ENCODE data around the gene KRT7.
A peak's percentile ranks its signal among the peaks of the same experiment; 100 is the strongest.

KRT7 gene

GRCh38 chr12:52199294-52199919 is 33.6 kb upstream of the KRT7 start:
- no peak for DNase-seq (ENCODE audit: low read depth)

GRCh38 chr12:52200086-52200780 is 32.8 kb upstream of the KRT7 start:
- DNase-seq (ENCODE audit: low read depth), result no peak

- DNase-seq (ENCODE audit: low read depth), result no peak
These were observed 32.1 kb upstream of the KRT7 start for GRCh38 chr12:52200781-52201450.

GRCh38 chr12:52201451-52201839 is 31.6 kb upstream of the KRT7 start:
- DNase-seq (ENCODE audit: low read depth), result no peak

- DNase-seq (ENCODE audit: low read depth), result no peak
These were observed 30.5 kb upstream of the KRT7 start for GRCh38 chr12:52202361-52203078.

GRCh38 chr12:52203079-52203921 is 29.7 kb upstream of the KRT7 start:
- no peak for DNase-seq (ENCODE audit: low read depth)

GRCh38 chr12:52204095-52204930 is 28.7 kb upstream of the KRT7 start:
- no peak for DNase-seq (ENCODE audit: low read depth)

GRCh38 chr12:52204931-52205505 is 28.0 kb upstream of the KRT7 start:
- no peak for DNase-seq (ENCODE audit: low read depth)

- no peak for DNase-seq (ENCODE audit: low read depth)
These were observed 27.3 kb upstream of the KRT7 start for GRCh38 chr12:52205612-52206303.

GRCh38 chr12:52206304-52207040 is 26.6 kb upstream of the KRT7 start:
- DNase-seq (ENCODE audit: low read depth), result no peak

GRCh38 chr12:52207106-52207505 is 25.9 kb upstream of the KRT7 start:
- DNase-seq (ENCODE audit: low read depth), result no peak

- no peak for DNase-seq (ENCODE audit: low read depth)
These were observed 25.1 kb upstream of the KRT7 start for GRCh38 chr12:52207895-52208294.

- no peak for DNase-seq (ENCODE audit: low read depth)
These were observed 24.4 kb upstream of the KRT7 start for GRCh38 chr12:52208424-52209165.

- no peak for DNase-seq (ENCODE audit: low read depth)
These were observed 23.7 kb upstream of the KRT7 start for GRCh38 chr12:52209321-52209720.

GRCh38 chr12:52210186-52210924 is 22.7 kb upstream of the KRT7 start:
- peak; percentile 64 for DNase-seq (ENCODE audit: low read depth)

- DNase-seq (ENCODE audit: low read depth), result no peak
These were observed 22.0 kb upstream of the KRT7 start for GRCh38 chr12:52210925-52211650.
